Medulla oblongata (tissue), 1 donor: ENCODE data around the gene TGM5.
"Not testable (repeated sequence)": the region's sequence is repeated elsewhere in the genome, so short reads cannot be mapped to it uniquely, and the experiment has no call there.

Experiments used
- DNase-seq: peaks from one replicate; pipeline ENCODE4 v3.0.0-alpha.2; 2015; ENCODE audit errors: extremely low spot score

Gene TGM5

DNA sequence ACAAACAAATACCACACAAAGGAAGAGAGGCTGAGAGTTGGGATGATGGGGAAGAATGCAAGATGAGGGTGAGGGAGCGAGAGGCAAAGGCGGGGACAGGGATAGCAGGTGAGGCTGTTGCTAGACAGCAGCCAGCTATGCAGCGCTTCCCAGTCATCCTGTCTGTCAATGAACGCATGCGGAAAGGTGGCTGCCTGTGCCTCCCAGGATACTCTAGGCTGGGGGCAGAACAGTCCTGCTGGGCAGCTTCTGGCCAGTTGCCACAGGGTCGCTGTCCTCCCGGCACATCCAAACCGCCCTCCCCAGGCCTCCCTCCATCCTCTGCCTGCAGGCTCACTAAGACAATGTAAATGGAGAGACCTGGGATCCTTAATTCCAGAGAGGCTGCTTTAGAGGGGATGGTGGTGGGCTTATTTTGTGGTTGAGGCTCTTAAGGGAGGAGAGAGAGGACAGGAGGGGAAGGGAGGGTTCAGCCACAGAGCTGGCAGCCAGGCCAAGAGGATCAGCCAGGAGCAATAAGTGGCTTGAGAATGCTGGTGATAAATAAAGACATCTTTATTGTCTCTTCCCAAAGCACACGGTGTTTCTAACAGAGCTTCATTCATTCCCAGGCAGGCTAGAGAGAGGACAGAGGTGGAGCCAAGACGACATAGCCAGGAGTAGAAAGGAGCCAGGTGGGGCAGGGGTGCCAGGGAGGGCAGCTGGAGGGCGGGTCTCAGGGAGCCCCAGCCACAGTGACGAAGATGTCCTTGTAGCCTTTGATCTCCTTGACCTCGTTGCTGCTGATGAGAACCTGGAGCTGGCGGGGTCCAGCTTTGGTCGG is 9.2 kb upstream of the TGM5 start:
- DNase-seq, result no peak

DNA sequence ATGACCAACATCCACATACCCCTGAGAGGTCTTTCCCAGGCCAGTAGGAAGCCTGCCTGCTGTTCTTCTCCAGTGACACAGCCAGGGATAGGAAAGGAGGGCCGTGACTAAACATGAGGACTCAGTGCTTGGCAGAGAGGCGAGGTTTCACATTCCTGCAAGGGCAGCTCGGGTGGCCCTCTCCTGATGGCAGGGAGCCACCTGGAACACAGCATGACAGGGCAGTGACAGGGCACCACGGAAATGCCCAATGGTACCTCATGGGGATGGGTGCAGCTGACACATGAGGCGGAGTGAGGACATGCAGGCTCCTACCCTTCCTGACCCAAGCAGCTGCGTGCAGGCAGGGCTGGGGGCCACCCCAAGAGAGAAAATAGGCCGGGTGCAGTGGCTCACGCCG is 7.4 kb upstream of the TGM5 start:
- no peak for DNase-seq

DNA sequence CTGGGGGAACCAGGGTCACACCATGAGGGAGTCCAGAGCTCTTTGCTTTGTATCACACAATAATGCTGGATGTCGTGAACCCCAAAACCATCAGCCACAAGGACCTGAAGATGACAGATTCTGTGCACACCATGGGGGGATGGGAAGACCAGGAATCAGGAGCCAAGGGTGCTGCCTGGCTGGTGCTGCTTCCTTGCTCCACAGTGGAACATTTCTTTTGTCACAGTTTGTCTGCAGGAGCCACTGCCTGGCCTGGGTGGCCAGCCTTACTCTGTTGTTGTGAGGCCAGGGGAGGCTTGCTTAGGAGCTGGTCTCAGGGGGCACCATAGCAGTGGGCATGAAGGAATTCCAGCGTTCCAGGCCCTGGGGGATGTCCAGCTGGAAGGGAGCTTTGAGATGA is 6.5 kb upstream of the TGM5 start:
- DNase-seq, result peak; percentile 25

DNA sequence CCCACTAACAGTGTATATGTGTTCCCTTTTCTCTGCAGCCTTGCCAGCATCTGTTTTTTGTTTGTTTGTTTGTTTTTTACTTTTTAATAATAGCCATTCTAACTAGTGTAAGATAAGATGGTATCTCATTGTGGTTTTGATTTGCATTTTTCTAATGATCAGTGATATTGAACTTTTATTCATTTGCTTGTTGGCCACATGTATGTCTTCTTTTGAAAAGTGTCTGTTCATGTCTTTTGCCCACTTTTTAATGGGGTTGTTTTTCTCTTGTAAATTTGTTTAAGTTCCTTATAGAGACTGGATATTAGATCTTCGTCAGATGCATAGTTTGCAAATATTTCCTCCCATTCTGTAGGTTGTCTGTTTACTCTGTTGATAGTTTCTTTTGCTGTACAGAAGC is 5.2 kb upstream of the TGM5 start:
- DNase-seq, result not testable (repeated sequence)

DNA sequence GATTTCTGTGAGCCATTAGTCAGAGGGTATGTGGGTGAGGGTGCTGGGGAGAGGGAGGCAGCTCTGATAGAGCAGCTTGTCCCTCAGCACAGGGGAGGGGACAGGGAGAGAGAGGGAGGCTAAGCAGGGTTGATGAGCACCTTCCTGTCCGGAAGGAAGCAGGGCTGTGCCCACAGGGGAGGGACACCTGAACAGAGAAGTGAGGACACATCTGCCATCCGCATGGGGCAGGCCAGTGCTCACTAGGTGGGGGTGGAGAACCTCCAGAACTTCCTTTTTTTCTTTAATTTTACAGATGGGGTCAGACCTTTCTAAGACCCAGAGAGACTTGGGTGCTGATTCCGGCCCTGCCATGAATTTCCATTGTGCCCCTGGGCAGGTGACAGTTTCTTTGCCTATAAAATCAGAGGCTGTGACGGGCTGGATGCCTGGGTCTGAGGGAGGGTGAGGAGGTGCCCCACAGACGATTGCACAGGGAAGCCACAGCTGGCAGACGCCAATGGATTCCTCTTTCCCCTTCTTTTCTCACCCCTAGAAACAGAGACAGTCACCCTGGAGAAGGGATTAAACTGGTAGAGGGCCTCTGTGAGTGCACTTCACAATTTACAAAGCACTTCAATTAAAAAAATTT is 4.1 kb upstream of the TGM5 start:
- peak; percentile 41 for DNase-seq

DNA sequence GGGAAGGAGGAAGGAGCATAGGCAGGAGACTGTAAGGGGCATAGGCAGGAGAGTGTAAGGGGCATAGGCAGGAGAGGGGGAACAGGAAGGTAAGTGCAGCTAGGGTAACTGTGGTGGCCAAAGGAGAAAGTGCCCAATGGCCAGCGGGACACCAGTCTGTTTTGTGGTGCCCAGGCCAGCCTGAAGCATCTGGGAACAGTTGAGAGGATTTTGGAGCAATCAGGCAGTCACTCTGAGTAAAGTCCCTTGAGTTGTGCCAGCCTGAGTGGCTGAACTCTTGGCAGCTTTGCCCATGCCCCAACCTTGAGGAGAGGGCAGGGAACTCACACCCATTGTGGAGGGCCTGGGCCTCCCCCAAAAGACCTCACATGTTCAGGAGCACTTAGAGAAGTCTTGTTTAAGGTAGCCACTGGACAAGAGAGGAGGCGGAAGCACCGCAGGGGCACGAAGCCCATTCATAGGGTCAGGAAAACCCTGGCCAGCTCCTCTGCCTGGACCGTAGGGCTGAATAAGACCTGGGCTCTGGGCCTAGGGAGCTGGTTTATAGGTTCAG is 3.5 kb upstream of the TGM5 start:
- peak; percentile 66 for DNase-seq

DNA sequence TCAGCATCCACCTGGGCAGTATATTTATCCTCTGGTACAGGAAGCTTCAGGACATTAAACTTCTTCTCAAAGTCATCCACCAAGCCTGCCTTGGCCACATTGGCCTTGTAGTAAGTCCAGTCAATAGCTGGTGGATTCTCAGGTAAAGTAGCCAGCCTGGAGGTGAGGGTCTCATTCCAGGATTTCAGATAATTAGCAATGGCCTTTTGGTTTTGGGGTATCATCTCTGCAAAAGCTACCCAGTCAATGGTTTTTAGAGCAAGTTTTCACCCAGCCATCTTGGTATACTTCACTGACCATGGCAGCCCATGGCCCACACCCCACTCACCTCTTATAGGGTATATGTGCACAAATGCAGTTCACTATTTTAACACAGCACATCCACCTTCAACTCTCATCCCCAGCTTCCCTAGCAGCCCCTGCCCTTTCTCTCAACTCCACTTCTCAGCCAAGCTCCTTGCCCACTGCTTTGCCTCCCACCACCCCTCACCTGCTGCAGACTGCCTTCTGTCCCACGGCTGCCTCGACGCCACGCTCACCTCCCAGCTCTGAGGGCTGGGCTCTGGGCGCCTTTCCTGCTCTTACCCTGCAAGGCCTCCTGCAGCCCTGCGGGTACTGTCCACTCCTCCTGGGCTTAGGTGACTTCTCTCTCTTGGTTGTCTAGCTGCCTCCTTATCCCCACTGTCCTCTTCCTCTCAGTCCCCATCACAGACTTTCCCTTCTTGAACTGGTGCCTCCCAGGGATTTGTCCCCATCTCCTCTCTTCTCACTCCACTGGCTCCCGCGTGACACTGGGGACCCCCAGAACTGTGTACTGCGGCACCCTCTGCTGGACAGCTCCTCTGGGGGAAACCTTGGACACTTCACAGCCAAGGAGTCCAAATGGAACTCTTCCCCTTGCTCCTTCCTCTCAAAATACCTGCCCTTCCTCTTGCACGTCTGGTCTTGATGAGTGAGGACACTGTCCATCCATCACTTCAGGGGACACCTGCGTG is 1.7 kb upstream of the TGM5 start:
- peak; percentile 18 for DNase-seq

DNA sequence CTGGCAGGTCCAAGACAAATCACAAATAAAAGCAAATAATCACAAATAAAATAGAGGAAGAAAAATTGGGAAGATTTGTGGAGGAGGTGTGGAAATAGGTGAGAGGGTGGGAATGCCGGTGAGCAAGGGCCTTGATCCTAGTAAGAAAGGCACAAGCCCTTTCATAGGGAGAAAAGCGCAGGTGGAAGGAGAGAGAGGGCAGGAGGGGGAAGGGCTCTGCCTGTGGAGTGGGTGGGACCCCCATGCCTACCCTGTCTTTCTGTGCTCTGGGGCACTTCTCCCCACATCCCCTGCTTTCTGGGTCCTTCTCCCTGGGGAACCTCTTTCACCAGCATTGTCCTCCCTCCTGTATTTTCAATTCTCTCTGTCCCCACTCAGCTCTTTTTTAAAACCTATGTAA is 711 bp upstream of the TGM5 start:
- DNase-seq, result no peak

DNA sequence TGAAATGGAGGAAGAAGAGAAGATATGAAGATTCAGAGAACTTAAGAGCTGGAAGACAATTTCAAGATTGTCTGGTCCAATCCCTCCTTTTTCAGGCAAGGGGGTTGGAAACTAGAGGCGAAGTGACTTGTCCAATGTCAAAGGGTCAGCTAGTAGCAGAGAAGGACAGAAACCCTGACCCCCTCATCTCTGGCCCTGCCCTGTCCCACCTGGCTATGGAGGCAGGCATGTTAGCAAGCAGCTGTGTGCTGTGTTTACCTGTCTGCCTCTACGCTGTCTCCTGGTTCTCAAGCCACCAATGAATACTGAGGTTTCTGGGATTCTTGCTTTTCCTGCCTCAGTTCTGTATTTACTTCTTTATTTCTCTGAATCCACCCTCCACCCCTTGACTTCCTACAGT is 342 bp downstream of the TGM5 start:
- DNase-seq, result no peak

DNA sequence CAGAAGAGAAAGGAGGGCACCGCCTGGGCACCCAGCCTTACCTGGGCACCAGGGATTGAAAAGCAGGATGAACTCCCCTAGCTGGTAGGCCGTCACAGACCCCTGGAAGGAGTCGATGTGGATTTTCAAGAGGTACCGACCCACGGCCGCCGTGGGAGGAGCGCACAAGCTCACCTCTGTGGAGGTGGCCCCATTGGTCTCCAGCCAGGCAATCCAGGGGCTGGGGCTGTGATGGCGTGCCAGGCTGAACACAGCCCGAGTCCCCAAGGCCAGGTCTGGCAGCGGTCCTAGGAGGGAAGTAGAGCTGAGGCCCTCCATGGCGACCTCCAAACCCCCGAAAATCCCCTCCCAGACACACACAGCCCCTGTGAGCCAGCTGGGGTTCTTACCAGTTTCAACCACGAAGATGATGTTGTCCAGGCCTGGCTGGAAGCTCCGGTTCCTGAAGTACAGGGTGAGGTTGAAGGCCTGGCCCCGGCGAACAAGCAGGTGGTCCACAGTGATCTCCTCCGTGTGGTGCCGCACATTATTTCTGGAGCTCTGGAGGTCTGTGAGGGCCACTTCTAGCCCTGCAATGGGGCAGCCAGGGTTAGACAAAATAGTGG is 6.6 kb downstream of the TGM5 start:
- no peak for DNase-seq

DNA sequence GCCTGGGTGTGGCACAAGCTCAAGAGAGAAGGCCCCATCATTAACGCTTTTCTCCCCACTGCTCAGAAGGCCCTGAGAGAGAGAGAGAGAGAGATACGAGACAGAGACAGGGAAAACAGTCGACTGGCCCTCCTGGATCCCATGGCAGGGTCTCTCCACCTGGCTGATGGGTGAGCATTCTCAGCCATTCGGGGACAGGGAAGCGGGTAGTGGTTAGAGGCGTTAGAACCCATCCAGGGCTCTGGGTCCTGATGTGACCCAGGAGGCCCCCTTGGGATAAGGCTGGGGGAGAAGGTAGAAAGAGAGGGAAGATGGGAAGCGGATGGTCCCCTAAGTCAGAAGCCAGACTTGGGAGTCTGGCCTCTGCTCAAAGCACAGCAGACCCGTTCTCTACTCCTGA is 7.9 kb downstream of the TGM5 start:
- no peak for DNase-seq

DNA sequence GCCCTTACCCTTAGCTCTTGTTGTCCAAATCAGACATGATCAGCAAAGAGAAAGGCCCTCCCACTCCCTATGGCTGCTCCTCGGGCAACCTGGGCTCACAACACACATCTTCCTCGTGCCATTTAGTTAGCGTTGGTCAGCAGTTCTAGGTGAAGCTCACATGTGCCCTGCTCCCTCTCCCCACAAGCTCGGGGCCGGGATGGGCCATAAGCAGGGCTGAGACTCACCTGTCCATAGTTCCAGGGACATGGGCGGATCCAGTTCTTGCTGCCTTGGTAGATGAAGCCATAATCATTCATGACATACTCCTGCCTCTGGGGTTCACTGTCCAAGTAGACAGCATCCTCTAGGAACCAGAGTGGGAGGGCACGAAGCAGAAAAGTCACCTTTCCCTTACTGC is 10.4 kb downstream of the TGM5 start:
- no peak for DNase-seq

DNA sequence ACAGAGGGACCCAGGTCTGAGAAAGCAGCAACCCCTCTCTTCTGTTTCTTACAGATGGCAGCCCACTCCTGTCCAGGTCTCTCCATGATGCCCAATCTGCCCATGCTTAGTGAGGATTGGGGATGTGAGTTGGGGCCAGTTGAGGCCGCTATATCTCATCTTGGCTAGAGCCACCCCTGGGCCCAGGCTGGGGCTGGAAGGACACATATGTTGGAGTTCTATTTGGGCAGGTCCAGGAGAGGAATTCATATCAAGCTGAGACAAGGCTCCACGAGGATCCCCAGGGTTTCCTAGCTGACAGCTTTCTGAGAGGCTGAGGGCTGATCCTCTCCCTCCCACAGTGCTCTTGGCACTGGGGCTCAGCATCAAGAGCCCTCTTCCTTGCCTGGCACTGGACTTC is 11.4 kb downstream of the TGM5 start:
- DNase-seq, result no peak

DNA sequence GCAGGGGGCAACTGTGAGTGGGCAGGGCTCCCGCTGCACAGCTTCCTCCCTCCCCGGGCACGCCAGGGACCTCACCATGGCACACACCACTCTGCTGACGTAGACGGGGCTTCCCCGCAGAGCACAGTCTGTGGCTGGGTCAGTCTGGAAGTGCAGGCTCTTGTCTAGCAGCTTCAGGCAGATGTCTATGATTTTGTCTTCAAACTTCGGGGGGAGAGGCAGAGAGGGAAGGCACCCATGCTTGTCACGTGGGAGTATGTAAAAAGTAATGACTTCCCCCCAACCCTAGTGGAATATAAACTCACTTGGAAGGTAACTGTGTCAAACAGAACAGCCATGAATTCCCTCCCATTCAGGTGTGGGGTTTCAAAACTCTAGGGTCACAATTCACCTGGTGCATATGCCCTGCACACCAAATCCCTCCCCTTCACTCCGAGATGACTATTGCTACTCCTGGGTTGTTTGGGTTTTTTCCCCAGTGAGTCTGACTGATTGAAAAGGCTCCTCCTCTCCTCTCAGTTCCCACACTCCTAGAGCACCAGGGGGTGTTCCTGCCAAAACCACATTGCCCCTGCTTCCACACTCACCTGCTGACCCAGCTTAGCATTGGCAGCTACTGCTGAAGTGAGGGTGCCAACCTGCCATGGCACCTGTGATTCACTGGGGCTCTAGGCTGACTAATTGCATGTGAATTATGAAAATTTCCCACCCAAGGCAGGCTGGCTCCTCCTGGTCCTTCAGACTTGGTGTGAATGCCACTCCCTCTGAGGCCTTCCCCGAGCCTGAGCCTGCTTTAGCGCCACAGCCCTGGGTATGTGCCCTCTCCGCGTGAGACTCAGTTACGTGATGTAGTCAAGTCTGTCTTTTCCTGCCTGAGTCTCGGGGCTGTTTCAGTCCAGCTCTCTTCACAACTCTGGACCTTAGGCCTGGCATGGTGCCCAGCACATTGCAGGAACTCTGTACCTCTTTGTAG is 13.0 kb downstream of the TGM5 start:
- peak; percentile 12 for DNase-seq

DNA sequence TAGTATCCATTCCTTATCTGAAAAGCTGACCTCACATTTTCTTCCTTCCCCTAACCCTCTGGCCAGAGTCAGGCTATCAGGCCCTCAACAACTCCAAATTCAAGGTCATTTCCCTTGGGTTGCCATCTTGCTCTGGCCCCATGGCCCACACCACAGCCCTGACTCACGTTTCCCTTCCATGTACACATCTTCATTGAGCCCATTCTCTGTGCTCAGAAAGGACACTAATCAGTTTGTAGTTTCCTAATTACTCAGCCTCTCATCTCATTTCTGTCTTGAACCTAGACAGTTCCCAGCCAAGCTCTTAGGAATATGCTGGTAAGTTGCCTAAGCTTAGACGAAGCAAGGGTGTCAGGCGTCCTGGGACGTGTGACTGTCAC is 14.9 kb downstream of the TGM5 start:
- no peak for DNase-seq

DNA sequence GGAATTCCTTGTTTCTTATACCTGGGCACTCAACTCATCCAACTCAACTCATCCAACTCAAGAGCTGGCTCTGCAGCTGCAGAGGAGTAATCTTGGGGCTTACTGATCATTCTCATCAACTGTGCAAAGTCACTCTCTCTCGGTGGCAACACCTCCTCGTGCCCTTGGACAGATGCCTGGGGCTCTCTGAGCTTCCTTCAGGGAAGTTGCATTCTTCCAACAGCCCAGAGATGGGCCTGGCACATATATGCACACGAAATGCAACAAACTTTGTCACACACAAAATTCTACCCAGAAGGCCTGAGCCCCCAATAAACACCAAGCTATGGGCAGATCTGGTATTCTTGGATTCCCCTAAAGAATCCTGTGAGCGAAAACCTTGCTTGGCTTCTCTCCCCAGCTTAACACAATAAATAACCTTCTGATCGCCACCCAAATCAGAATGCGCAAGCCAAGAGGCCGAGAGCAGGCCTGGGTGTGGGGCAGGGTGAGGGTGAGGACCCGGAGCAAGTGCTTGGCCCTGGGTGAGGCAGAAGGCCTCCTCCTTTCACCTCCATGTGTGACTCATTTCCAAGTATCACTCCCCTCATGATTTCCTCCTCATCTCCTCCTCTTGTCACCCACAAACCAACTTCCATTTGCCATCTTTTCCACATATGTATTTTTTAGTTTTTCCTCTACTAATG is 15.4 kb downstream of the TGM5 start:
- no peak for DNase-seq

DNA sequence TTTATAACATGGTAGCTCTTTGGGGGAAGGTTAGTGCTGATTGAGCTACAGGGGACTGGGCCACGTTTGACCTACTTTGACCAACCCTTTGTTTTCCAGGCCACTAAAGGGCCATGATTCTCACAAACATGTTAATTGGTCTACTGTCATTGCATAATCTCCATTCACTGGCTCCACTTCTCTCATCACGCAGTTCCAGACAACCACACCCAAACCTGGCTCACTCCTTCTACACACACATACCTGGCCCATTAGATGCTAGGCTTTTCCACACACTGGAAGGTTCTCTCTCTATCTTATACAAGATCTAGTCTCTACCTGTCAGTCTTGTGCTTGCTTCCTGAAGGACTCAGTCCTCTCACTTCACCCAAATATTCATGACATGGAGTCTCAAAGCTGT is 15.9 kb downstream of the TGM5 start:
- DNase-seq, result no peak

DNA sequence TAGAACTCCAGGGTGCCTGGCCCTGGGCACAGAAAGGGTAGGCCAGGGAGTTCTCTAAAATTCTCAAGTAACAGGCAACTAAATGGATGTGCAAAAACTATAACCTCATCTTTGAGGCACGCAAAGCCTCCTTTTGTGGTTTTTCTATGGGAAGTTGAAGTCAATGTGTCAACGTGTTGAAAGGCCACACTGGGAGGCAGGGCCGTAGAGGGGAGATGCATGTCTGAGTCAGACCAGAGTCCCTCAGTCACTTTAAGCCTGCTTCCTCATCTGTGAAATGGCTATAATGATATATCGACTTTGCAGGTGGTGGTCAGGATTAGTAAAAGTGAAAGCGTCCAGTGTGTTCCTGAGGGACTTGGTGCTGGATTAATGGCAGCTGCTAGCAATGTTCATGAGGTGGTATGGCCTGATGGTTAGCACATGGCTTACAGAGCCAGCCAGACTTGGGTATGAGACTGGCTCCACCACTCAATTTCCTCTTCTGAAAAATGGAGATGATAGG is 17.0 kb downstream of the TGM5 start:
- DNase-seq, result no peak

DNA sequence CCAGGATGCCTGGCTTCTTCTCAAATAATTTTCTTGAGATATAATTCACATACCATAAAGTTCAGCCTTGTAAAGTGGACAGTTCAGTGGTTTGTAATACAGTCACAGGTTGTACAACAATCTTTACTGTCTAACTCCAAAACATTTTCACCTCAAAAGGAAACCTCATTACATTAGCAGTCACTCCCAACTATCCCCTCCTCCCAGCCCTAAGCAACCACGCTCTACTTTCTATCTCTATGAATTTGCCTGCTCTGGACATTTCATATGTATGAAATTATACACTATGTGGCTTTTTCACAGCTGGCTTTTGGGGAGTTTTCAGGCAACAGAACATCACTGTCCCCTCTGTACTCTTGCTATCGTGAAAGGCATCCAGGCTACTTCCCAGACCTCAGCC is 17.5 kb downstream of the TGM5 start:
- DNase-seq, result no peak
